ENCODE measurements around the gene ETV1. TPM values are rescaled to one million over a fixed set of nuclear protein-coding genes. Genes with fewer than 3 reads are reported as not detected.
A peak's percentile ranks its signal among the peaks of the same experiment; 100 is the strongest.
"Not testable (repeated sequence)": the region's sequence is repeated elsewhere in the genome, so short reads cannot be mapped to it uniquely, and the experiment has no call there.

Gene ETV1
- total RNA-seq, 1 experiment from 2014 or later = 23.3 TPM

DNA sequence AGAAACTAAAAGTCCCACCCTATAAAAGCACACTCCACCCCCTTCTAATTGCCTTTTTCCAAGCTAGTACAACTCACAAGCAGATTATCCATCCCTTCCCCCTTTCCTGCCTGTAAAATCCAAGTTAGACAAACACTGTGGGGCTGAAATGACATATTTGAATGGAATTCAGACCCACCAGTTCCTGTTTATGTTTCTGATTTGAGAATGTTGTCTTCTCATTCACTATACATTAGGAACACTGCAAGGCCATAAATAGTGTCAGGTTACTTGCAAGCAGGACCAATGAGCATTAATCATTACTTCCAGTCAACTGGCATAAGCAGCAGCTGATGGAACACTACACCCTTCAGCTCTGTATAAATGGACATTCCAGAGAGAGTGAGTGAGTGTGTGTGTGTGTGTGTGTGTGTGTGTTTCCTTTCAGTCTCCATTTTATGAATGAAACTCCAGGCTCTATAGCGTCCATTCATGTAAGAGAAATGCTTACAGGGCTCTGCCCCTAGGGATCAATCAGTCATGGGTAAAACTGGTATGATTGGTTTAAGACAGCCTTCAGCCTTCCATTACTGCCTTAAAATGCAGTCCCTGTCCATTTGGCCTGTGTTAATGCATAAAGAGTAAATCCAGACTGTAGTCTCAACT, 69.3 kb downstream of the ETV1 start (continued):
- TF ChIP-seq, protein P1, sequence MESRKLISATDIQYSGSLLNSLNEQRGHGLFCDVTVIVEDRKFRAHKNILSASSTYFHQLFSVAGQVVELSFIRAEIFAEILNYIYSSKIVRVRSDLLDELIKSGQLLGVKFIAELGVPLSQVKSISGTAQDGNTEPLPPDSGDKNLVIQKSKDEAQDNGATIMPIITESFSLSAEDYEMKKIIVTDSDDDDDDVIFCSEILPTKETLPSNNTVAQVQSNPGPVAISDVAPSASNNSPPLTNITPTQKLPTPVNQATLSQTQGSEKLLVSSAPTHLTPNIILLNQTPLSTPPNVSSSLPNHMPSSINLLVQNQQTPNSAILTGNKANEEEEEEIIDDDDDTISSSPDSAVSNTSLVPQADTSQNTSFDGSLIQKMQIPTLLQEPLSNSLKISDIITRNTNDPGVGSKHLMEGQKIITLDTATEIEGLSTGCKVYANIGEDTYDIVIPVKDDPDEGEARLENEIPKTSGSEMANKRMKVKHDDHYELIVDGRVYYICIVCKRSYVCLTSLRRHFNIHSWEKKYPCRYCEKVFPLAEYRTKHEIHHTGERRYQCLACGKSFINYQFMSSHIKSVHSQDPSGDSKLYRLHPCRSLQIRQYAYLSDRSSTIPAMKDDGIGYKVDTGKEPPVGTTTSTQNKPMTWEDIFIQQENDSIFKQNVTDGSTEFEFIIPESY (IDR thresholded peaks at IDR 0.05; ENCODE audit: extremely low read depth, insufficient replicate concordance, low read length) = no peak
- TF ChIP-seq POLR2AphosphoS5 (IDR thresholded peaks at IDR 0.05; ENCODE audit: low read depth, low read length) (0 out of 2 replicates have a peak, but pooled peaks have one; percentile 30), SP1 (IDR thresholded peaks at IDR 0.05; ENCODE audit: low read depth) (peak; percentile 77)

DNA sequence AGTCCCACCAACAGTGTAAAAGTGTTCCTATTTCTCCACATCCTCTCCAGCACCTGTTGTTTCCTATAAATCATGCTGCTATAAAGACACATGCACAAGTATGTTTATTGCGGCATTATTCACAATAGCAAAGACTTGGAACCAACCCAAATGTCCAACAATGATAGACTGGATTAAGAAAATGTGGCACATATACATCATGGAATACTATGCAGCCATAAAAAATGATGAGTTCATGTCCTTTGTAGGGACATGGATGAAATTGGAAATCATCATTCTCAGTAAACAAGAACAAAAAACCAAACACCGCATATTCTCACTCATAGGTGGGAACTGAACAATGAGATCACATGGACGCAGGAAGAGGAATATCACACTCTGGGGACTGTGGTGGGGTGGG, 71.1 kb downstream of the ETV1 start:
- H3K9me2 ChIP-seq (ENCODE audit: insufficient read depth); H2AFZ ChIP-seq (ENCODE audit: low read depth, low read length, poor library complexity, severe bottlenecking); intact Hi-C loops (cut with micrococcal nuclease); H3K36me3 ChIP-seq (ENCODE audit: control insufficient read depth in 1 of 2, insufficient read depth in 2 of 2, low read length in 2 of 2); H3K79me2 ChIP-seq (ENCODE audit: insufficient read depth, low read length); ATAC-seq; POLR2A ChIA-PET; DNase-seq (ENCODE audit: low read depth, low spot score); H3K4me2 ChIP-seq (ENCODE audit: low read length); H3K27ac ChIP-seq (ENCODE audit: low read depth, low read length); H3K9me3 ChIP-seq (ENCODE audit: control insufficient read depth in 1 of 2, insufficient read depth in 1 of 2, low read depth in 1 of 2, low read length in 2 of 2); RAD21 ChIA-PET (ENCODE audit: low non-redundant PET in 1 of 2, low total read pairs in 2 of 2, uncharacterized antibody in 2 of 2, unreplicated experiment in 2 of 2); H3K9ac ChIP-seq (ENCODE audit: low read length); H3K27me3 ChIP-seq (ENCODE audit: insufficient read depth, low read length); BruUV-seq (replicated peaks); CTCF ChIA-PET; H3K4me3 ChIP-seq (replicated peaks in 1 of 2; ENCODE audit: low read depth in 1 of 2, low read length in 2 of 2); H4K20me1 ChIP-seq (ENCODE audit: insufficient read depth): not testable (repeated sequence)
- H3K4me1 ChIP-seq (ENCODE audit: control insufficient read depth in 1 of 2, insufficient read depth in 2 of 2, low read length in 2 of 2) = peaks cover 23 to 34% of the 10 kb centered on the region in 2 experiments

DNA sequence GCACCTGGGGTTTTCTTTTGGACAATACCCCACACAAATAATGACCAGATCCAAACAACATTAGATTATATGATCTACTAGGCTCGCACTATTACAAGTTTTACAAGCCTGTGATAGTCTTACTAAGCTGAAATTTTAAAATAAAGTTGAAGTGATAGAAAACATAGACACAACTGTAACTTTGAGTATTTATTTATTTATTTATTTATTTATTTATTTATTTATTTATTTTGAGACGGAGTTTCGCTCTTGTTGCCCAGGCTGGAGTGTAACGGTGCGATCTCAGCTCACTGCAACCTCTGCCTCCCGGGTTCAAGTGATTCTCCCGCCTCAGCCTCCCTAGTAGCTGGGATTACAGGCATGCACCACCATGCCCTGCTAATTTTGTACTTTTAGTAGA, 72.4 kb downstream of the ETV1 start:
- H3K9ac ChIP-seq (ENCODE audit: low read length); BruUV-seq (replicated peaks); H3K9me2 ChIP-seq (ENCODE audit: insufficient read depth); RAD21 ChIA-PET (ENCODE audit: low non-redundant PET in 1 of 2, low total read pairs in 2 of 2, uncharacterized antibody in 2 of 2, unreplicated experiment in 2 of 2); POLR2A ChIA-PET; DNase-seq (ENCODE audit: low read depth, low spot score); H2AFZ ChIP-seq (ENCODE audit: low read depth, low read length, poor library complexity, severe bottlenecking); intact Hi-C loops (cut with micrococcal nuclease); H3K4me3 ChIP-seq (replicated peaks in 1 of 2; ENCODE audit: low read depth in 1 of 2, low read length in 2 of 2); CTCF ChIA-PET; H3K79me2 ChIP-seq (ENCODE audit: insufficient read depth, low read length); H4K20me1 ChIP-seq (ENCODE audit: insufficient read depth); H3K27me3 ChIP-seq (ENCODE audit: insufficient read depth, low read length); H3K4me2 ChIP-seq (ENCODE audit: low read length); H3K9me3 ChIP-seq (ENCODE audit: control insufficient read depth in 1 of 2, insufficient read depth in 1 of 2, low read depth in 1 of 2, low read length in 2 of 2); H3K27ac ChIP-seq (ENCODE audit: low read depth, low read length); H3K36me3 ChIP-seq (ENCODE audit: control insufficient read depth in 1 of 2, insufficient read depth in 2 of 2, low read length in 2 of 2); ATAC-seq: not testable (repeated sequence)
- peaks cover 33 to 46% of the 10 kb centered on the region in 2 experiments for H3K4me1 ChIP-seq (ENCODE audit: control insufficient read depth in 1 of 2, insufficient read depth in 2 of 2, low read length in 2 of 2)
